Subcutaneous abdominal adipose tissue (tissue), 5 donors: ENCODE measurements around the gene KCNMA1.

ENCODE experiments used
- H3K27ac ChIP-seq: one replicate; pipeline ENCODE4 v1.7.0; 2013; ENCODE audit warnings: low read depth, mild to moderate bottlenecking, inconsistent platforms, low read length, moderate library complexity
- H3K27me3 ChIP-seq, 5 donors: one replicate each; pipeline ENCODE4 v1.7.0; 2013; ENCODE audit warnings: low read length in 5 of 5, inconsistent platforms in 1 of 5; ENCODE audit not compliant: control insufficient read depth in 5 of 5, insufficient read depth in 4 of 5
- H3K36me3 ChIP-seq, 5 donors: one replicate each; pipeline ENCODE4 v1.7.0; 2013; ENCODE audit warnings: low read length in 5 of 5; ENCODE audit not compliant: control insufficient read depth in 5 of 5, insufficient read depth in 5 of 5
- H3K4me1 ChIP-seq, 5 donors: one replicate each; pipeline ENCODE4 v1.7.0; 2013; ENCODE audit warnings: low read length in 5 of 5, mild to moderate bottlenecking in 3 of 5, moderate library complexity in 1 of 5; ENCODE audit not compliant: control insufficient read depth in 5 of 5, insufficient read depth in 5 of 5
- H3K4me3 ChIP-seq, 5 donors: one replicate each; pipeline ENCODE4 v1.7.0; 2013; ENCODE audit warnings: low read length in 5 of 5, low read depth in 1 of 5
- H3K9ac ChIP-seq, 5 donors: one replicate each; pipeline ENCODE4 v1.7.0; 2013; ENCODE audit warnings: low read length in 5 of 5, mild to moderate bottlenecking in 4 of 5, moderate library complexity in 3 of 5
- H3K9me3 ChIP-seq, 5 donors: one replicate each; pipeline ENCODE4 v1.7.0; 2013; ENCODE audit warnings: low read length in 5 of 5; ENCODE audit not compliant: control insufficient read depth in 5 of 5
- donor health status: healthy.
- donor health status: healthy.
- donor health status: healthy.
- donor health status: healthy.
- donor health status: healthy.

Gene KCNMA1

GRCh38 chr10:77490534-77491314, 146.9 kb downstream of the KCNMA1 start:
- H3K4me3 ChIP-seq, result no peak overlapping the region
- H3K27ac ChIP-seq, result no peak overlapping the region
- H3K9me3 ChIP-seq, result peaks cover 0 to 6% (median 0%) of the 10 kb centered on the region in 5 donors
- no peak overlapping the region for H3K9ac ChIP-seq
- H3K27me3 ChIP-seq, result no peaks in the 10 kb centered on the region
- no peaks in the 10 kb centered on the region for H3K36me3 ChIP-seq
- peaks cover 0 to 15% (median 0%) of the 10 kb centered on the region in 5 donors for H3K4me1 ChIP-seq

GRCh38 chr10:77486517-77486916, 151.1 kb downstream of the KCNMA1 start:
- H3K27me3 ChIP-seq, result no peaks in the 10 kb centered on the region

DNA sequence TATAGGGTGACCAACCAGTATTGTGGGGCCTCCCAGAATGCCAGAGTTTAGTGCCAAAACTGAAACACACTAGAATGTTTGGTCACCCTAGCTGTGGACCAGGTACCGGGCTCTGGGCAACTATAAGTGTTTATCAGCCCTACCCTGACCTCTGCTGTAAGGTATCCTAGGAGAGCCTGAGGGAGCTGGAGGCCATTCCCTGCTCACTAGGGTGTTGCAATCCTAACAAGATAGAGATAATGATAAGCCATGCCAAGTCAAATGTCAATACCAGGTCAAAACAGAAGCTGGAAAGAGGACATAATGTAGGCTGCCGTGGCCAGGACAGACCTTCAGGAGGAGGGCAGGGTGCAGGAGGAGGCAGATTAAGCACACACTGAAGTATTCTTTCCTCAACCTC, 151.8 kb downstream of the KCNMA1 start:
- no peaks in the 10 kb centered on the region for H3K27me3 ChIP-seq
- no peak overlapping the region for H3K9ac ChIP-seq
- H3K9me3 ChIP-seq, result peaks cover 0 to 6% (median 0%) of the 10 kb centered on the region in 5 donors
- H3K4me3 ChIP-seq, result no peak overlapping the region
- peaks cover 0 to 21% (median 8%) of the 10 kb centered on the region in 5 donors for H3K4me1 ChIP-seq
- no peaks in the 10 kb centered on the region for H3K36me3 ChIP-seq
- no peak overlapping the region for H3K27ac ChIP-seq

More at GRCh38 chr10:77486517-77486916, 151.1 kb downstream of the KCNMA1 start:
- no peaks in the 10 kb centered on the region for H3K36me3 ChIP-seq
- H3K4me3 ChIP-seq, result no peak overlapping the region
- no peak overlapping the region for H3K27ac ChIP-seq
- no peak overlapping the region for H3K9ac ChIP-seq
- H3K4me1 ChIP-seq, result peaks cover 0 to 16% (median 8%) of the 10 kb centered on the region in 5 donors
- peaks cover 0 to 6% (median 0%) of the 10 kb centered on the region in 5 donors for H3K9me3 ChIP-seq

DNA sequence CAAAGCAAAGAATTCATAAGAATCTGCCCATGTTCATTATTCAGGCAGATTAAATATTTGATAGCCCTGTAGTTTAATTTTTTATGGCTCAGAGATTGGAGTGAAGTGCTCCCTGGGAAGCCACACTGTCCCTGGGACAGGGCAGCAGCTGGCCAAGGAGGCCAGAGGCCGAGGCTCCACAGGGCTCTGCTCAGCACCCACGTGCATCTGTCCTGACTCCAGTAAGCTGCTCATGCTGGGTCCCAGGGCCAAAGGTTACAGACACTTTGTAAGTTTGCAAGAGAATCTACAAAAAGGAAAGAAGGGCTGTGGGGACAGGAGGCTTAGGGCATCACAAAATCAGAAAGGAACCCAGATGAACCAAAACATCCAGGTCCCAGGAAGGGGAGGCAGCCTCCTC, 155.5 kb downstream of the KCNMA1 start:
- Histone ChIP-seq H3K4me3 (no peak overlapping the region), H3K9me3 (peaks cover 0 to 6% (median 0%) of the 10 kb centered on the region in 5 donors), H3K9ac (no peak overlapping the region), H3K36me3 (no peaks in the 10 kb centered on the region), H3K27ac (no peak overlapping the region), H3K4me1 (peaks cover 0 to 42% (median 15%) of the 10 kb centered on the region in 5 donors), H3K27me3 (no peaks in the 10 kb centered on the region)

DNA sequence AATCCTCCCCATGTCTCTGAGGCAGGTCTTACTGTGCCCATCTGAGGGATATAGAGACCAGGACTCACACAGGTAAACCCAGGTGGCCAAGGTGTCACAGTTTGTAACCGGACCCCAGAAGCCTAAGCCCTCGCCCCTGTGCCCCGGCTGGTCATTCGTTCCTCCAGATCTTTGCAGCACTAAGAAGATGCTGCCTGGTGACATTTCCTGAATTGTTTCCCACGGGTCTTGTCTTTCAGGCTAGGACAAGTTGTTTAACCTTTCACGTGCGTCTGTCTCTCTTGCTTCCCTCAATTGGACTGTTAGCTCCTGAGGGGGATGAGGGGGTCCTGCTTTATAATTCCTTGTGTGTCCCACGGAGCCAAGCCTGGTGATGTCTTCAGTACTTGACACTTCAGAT, 158.0 kb downstream of the KCNMA1 start:
- Histone ChIP-seq H3K9ac (no peak overlapping the region), H3K4me3 (no peak overlapping the region), H3K4me1 (peaks cover 0 to 42% (median 15%) of the 10 kb centered on the region in 5 donors), H3K36me3 (no peaks in the 10 kb centered on the region), H3K9me3 (no peaks in the 10 kb centered on the region), H3K27ac (no peak overlapping the region), H3K27me3 (no peaks in the 10 kb centered on the region)

DNA sequence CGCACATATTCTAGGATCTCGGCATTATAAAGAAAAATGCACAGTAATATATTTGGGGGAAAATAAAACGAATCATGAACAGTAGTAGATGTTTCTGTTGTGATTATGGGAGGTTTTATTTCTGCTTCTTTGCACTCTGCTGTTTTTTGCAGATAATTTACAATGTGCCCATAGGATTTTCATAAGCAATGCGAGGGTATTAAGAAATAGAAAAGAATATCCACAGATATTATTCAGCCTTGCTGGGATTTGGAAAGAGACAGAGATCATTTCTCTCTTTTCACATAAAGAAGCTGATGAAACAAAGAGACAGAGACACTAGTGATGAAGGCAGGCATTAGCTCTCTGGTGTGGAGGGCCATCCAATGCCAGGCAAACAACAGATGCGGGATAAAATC, 158.6 kb downstream of the KCNMA1 start:
- peaks cover 0 to under 1% (median 0%) of the 10 kb centered on the region in 5 donors for H3K27me3 ChIP-seq
- H3K27ac ChIP-seq, result no peak overlapping the region
- H3K4me1 ChIP-seq, result peaks cover 0 to 42% (median 15%) of the 10 kb centered on the region in 5 donors
- H3K36me3 ChIP-seq, result no peaks in the 10 kb centered on the region
- no peaks in the 10 kb centered on the region for H3K9me3 ChIP-seq
- H3K9ac ChIP-seq, result no peak overlapping the region
- H3K4me3 ChIP-seq, result no peak overlapping the region

DNA sequence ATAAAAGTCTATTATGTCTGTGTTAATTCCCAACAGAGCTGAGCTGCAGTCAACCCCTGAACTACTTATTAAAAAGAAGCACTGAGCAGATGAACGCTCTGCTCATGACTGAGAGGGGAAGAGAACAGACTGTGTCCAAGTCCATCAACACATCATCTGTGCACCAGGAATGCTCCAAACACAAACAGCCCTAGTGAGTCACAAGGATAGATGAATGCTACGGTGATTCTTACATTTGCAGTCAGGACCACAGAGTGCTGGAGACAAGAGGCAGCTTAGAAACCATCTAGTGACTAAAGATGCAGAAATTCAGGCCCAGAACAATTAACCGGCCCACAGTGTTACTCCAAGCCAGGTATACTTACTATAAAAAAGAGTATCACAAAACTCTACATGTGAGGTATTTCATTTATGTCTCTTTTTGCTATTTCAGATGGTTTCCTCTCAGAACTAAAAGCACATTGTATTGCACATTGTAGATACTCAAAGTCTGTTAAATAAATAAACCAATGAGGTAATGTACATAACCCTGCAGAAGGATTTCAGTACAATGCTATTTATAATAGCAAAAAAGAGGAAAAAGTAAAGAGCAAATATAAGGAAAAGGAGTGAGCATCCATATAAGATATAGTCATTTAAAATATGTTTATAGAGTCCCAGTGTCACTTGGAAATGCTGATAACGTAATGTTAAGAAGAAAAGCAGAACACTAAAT, 159.2 kb downstream of the KCNMA1 start:
- no peak overlapping the region for H3K27ac ChIP-seq

GRCh38 chr10:77475522-77475921, 162.1 kb downstream of the KCNMA1 start:
- Histone ChIP-seq H3K27me3 (peaks cover 0 to 3% (median 0%) of the 10 kb centered on the region in 5 donors), H3K4me3 (no peak overlapping the region), H3K4me1 (peaks cover 0 to 19% (median 6%) of the 10 kb centered on the region in 5 donors), H3K27ac (no peak overlapping the region), H3K36me3 (no peaks in the 10 kb centered on the region), H3K9me3 (no peaks in the 10 kb centered on the region), H3K9ac (no peak overlapping the region)

More for the DNA sequence above, 159.2 kb downstream of the KCNMA1 start:
- H3K9me3 ChIP-seq, result no peaks in the 10 kb centered on the region
- no peak overlapping the region for H3K4me3 ChIP-seq
- H3K4me1 ChIP-seq, result peaks cover 0 to 42% (median 15%) of the 10 kb centered on the region in 5 donors
- H3K27me3 ChIP-seq, result peaks cover 0 to 3% (median 0%) of the 10 kb centered on the region in 5 donors
- no peak overlapping the region for H3K9ac ChIP-seq
- H3K36me3 ChIP-seq, result no peaks in the 10 kb centered on the region

DNA sequence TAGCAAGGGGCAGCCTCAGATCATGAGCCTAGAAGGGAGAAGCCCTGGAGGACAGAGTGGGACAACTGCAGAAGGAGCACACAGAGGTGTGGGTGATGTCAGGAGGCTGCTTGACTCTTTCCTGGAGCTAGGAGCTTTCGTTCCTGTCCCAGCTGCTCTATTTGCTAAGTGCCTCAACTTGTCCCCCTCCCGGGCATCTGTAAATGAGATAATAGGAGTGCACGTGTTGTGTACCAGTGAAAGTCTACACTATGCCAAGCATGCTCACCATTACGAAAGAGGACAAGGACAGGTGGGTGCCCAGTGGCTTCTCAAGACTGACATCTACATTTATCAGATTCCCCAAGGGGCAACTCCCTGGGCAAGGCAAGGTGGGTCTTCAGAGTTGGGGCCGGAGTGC, 162.7 kb downstream of the KCNMA1 start:
- H3K4me1 ChIP-seq, result peaks cover 0 to 13% (median under 1%) of the 10 kb centered on the region in 5 donors
- peaks cover 0 to 3% (median 0%) of the 10 kb centered on the region in 5 donors for H3K27me3 ChIP-seq
- no peak overlapping the region for H3K4me3 ChIP-seq
- no peaks in the 10 kb centered on the region for H3K36me3 ChIP-seq
- H3K9ac ChIP-seq, result no peak overlapping the region
- no peak overlapping the region for H3K27ac ChIP-seq
- no peaks in the 10 kb centered on the region for H3K9me3 ChIP-seq

- Histone ChIP-seq H3K4me3 (no peak overlapping the region), H3K9ac (no peak overlapping the region), H3K27me3 (peaks cover 0 to 3% (median 0%) of the 10 kb centered on the region in 5 donors), H3K4me1 (peaks cover 0 to 7% (median 0%) of the 10 kb centered on the region in 5 donors), H3K36me3 (no peaks in the 10 kb centered on the region), H3K9me3 (no peaks in the 10 kb centered on the region), H3K27ac (no peak overlapping the region)
Measured at GRCh38 chr10:77474386-77474785, 163.2 kb downstream of the KCNMA1 start.
